Midbrain (tissue), 1 donor: Measurements from ENCODE around the gene NLGN3.

Experiments
- DNase-seq: peaks from one replicate; lab custom pipeline; 2025; lab: John Stamatoyannopoulos, UW

NLGN3 gene

GRCh38 chrX:71214152-71214551, 69.5 kb downstream of the NLGN3 start:
- no peak for DNase-seq

- no peak for DNase-seq
These were observed 70.1 kb downstream of the NLGN3 start for GRCh38 chrX:71214604-71215337.

GRCh38 chrX:71215338-71215912, 70.8 kb downstream of the NLGN3 start:
- DNase-seq, result no peak

GRCh38 chrX:71216485-71216884, 71.8 kb downstream of the NLGN3 start:
- DNase-seq, result no peak

- no peak for DNase-seq
These were observed 72.7 kb downstream of the NLGN3 start for GRCh38 chrX:71217298-71217697.
